SK-N-DZ (cell line): ENCODE results near the gene INAVA.
"Not testable (repeated sequence)": the region's sequence is repeated elsewhere in the genome, so short reads cannot be mapped to it uniquely, and the experiment has no call there.

Experiments used
- DNase-seq: peaks from one replicate; pipeline ENCODE4 v3.0.0-alpha.2; 2015; ENCODE audit warnings: low spot score

Gene INAVA

DNA sequence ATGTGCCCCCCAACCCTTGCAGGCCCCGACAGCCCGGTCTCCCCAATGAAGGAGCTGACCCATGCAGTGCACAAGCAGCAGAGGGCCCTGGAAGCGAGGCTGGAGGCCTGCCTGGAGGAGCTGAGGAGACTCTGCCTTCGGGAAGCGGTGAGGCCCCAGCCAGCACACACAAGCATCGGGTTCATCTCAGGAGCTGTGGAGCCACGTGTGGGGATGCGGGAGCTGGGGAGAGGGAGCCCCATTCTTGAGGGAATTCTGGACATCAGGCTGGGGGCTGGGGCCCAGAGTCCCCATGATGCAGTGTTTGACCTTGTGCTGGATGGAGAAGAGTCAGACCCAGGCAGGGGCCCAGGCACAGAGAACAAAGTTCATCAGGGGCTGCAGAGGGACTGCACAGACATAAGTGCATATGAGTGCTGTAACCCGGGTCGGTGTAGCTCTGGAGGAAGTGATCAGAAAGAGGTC is 4.8 kb downstream of the INAVA start:
- no peak for DNase-seq

DNA sequence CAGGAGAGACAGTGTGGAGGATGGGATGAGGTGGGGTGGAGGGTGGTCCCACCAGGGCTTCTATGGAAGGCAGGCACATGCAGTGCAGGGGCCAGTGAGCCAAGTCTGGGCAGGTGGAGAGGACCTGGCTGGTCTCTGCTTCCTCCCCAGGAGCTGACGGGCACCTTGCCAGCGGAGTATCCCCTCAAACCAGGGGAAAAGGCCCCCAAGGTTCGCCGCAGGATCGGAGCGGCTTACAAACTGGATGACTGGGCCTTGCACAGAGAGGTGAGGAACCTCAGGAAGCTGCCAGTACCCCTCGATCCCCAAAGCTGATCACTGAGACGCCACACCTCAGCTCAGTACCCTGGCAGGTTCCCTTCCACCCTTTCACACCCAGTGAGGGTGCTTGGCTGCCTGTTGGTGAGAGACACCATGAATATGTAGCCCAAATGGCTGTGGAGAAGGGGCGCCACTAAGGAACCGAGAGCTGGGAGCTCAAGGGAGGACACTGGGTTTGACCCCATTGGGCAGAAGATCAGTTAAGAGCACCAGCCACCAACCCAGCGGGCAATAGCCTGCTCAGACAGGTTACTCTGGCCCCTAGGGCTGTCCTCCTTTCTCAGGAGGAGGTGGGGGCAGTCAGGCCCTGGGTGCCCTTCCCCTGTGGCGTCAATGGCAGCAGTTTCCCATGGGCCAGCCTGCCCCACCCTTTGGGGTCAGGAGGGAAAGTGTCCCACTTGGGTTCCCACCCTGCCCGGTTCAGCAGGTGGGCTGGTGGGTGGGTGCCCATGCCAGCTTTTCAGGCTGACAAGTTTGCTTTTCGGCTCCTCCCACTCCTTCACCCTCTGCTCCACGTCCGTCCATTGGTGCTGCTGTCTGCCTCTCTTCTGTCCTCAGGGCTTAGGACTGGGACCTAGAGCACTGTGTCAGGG is 5.5 kb downstream of the INAVA start:
- no peak for DNase-seq

DNA sequence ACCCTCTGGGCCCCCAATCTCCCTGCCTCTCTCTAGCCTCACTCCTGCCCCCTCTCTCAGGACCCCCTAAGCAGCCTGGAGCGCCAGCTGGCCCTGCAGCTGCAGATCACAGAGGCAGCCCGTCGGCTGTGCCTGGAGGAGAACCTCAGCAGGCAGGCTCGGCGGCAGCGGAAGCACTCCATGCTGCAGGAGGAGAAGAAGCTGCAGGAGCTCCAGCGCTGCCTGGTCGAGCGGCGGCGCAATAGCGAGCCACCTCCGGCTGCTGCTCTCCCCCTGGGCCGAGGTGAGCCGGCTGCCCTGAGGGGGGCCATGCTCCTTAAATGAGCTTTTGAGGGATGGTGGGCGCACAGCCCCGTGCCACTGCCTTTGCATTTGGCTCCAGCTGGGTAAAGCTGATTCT is 6.2 kb downstream of the INAVA start:
- DNase-seq, result no peak

DNA sequence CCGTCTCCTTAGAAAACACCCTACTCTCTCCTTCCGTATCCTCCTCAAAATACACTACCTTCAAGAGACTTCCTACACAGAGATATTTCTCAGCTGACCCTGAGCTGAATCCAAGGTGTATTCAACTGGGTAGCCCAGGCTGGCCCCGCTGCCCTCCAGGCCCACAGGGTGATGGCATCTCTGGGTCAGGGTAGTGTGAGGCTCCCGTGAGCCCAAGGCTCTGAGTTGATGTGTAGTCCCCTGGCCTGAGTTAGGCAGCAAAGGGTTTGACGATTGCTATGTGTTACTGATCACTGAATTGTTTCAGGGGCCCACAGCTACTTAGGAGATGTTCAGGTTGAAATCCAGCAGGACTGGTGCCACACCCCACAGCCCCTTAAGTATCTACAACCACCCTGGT is 6.7 kb downstream of the INAVA start:
- DNase-seq, result no peak

DNA sequence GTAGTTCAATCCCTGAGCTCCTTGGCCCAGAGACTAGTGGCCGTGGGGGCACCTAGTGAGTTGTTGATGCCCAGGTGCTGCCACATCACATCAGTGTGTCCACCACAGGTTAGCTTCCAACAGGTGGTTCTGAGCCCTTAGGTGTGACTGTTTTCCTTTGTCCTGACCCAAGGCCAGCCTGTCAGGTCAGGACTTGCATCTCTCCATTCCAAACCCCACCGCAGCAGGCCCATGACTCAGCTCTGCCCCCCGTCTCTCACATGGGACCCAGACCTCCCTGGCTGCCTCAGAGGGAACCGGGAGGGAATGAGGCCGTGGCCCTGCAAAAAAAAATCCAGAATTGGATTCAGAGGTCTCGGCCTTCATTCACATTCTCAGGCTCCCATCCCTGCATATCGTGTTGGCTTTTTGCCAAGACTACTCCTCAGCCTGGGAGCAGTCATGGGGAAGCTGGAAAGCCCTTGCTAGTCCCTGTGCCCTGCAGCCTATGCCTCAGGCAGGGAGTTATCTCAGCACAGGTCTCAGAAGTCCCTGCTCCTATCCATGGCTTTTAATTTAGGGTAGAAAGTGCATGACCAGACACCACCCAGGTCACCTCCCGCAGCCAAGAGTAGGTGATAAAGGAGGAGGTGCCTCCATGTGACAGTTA is 7.2 kb downstream of the INAVA start:
- no peak for DNase-seq

DNA sequence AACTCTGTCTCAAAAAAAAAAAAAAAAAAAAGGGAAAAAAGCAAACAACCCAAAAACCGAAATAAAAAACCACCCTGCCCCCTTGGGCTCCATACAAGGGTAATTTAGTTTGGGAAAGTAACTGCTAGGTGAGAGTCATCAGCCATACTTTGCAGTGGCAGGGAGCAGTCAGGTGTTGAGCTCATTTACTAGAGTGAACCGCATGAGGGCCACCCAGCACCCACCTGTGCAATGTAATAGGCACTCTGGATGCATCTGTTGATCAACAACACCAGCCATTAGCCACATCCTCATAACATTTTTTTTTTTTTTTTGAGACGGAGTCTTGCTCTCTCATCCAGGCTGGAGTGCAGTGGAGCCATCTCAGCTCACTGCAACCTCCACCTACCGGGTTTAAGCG is 9.1 kb downstream of the INAVA start:
- no peak for DNase-seq

DNA sequence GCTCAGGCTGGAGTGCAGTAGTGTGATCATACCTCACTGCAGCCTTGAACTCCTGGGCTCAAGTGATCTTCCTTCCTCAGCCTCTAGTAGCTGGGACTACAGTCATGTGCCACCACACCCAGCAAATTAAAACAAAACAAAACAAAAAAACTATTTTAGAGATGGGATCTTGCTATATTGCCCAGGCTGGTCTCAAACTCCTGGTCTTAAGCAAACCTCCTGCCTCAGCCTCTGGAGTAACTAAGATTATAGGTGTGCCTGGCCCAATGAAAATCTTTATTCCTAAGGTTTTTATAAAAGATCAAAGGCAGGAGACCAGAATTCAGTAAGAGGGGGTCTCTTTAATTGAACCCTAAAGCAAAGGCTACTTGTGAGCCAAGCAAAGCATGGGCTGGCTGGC is 10.1 kb downstream of the INAVA start:
- no peak for DNase-seq

DNA sequence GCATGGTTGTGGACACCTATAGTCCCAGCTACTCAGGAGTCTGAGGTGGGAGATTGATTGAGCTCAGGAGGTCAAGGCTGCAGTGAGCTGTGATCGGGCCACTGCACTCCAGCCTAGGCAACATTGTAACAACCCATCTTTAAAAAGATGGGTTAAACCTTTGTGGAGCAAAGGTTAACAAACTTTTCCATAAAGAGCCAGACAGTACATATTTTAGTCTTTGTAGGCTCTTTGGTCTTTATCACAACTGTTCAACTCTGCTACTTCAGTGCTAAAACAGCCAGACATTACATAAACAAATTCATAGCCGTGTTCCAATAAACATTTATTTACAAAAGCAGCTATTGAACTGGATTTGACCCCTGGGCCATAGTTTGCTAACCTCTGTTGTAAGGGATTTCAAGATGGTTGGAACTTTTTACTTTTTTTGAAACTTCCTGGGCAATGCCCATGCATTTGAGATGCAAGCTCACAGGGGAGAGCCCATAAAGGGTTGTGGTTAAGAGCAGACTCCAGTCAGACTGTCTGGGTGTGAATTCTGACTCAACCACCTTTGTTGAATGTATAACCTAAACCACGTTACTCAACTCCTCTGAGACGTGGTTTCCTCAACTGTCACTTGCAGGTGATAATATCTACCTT is 10.8 kb downstream of the INAVA start:
- no peak for DNase-seq

DNA sequence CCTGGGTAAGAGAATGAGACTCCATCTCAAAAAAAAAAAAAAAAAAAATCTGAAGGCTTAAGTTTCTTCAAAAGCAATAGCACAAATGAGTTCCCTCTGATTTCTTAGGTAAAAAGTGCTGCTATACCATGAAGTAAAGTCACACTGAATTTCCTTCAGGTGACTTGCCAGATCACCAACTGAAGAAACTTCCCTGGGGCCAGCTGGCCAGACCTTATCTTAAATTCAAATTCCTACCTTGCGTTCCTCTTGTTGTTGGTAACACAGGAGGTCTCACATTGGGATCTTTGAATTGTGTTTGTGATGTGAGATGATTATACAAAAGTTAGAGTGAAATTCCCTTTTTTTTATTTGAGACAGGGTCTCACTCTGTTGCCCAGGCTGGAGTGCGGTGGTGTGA is 11.8 kb downstream of the INAVA start:
- DNase-seq, result no peak

DNA sequence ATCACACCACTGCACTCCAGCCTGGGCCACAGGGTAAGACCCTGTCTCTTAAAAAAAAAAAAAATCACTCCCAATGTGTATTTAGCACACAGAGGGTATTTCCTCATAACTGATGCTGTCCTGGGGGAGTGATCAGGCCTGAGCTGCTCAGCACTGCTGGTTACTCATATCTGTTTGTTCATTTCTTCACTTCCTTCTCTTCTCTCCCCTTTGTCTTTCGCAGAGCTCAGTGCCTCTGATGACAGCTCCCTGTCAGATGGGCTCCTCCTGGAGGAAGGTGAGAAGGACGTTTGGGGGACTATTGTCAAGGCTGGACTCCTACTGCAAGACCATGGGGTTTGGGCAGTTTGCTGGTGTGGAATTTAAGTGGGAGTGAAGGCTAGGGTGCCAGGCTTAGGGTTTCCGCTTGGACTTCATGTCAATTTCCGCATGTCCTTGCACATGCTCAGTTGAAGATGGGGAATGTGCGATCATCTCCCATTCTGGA is 13.0 kb downstream of the INAVA start:
- no peak for DNase-seq

DNA sequence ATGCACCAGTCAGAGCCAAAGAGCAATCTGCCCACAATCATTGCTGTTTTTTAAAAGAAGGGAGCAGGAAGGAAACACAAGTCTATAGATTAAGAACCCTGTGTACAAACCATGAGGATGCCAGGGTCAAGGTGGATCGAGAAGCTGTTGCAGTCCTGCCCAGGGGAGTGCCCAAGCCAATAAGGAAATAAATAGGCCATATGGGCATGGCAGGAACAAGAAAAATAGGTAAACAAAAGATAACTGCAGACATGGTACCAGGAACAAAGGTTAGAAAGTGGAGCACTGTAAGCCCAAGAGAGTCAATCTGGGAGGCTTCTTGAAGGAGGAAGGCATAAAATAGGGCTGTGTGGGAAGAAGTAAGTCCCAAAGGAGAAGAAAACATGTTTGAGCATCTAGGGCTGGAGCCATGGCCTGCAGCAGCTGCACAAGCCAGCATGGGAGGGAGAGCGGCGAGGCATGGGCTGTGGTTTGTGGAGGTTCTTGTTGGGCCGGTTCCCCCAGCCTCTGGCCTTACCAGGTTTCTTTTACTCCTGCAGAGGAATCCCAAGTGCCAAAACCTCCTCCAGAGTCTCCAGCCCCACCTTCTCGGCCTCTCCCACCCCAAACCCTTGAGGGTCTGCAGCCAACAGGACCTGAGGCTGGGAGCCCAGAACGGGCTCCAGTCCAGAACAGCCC is 13.6 kb downstream of the INAVA start:
- no peak for DNase-seq

DNA sequence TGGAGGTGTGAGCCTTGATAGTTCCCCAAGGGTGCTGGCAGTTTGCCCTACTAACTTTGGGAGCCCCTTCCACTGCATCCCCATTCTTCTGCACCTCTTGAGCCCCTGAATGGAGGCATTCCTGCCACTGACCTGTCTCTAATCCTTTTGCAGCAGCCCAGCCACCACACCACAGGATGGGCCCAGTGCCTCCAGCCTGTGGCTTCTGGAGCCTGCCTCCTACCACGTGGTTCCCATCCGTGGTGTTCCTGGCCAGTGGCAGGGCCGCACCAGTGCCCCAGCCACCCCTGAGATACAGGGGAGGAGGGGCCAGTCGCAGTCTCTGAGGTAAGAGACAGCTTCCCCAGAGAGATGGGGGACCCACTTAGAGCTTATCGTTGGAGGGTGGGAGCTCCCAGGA is 14.4 kb downstream of the INAVA start:
- no peak for DNase-seq

DNA sequence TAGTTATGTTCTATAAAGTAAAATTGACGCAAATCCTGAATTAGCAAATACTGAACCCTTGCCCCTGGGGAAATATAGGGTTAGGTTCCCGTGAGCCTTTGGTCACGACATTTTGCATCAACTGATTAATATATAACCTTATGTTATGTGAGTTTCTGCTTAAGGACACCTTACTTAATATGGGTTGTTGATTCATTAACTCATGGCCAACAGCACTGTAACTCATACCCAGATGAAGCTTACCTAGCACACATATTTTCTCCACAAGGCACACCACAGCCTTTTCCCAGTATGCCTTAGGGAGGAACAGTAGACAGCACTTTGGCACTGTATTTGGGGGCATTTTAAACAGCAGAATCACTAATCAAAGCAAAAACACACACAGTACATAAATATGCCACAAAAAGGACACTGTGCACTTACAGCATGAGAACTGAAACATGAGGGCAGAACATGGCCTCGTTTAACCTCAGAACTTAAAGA is 15.1 kb downstream of the INAVA start:
- no peak for DNase-seq

DNA sequence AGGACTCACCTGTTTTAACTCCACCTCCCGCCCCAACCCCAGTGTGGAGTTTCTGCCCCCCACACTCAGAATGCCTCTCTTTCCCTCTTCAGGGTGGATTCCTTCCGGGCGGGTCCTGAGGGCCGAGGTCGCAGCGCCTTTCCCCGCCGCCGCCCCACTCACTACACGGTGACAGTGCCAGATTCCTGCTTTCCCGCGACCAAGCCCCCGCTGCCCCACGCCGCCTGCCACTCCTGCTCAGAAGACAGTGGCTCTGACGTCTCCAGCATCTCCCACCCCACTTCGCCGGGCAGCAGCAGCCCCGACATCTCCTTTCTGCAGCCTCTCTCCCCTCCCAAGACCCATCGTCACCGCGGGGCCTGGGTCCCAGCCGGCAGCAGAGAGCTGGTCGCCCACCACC is 16.7 kb downstream of the INAVA start:
- DNase-seq, result no peak

DNA sequence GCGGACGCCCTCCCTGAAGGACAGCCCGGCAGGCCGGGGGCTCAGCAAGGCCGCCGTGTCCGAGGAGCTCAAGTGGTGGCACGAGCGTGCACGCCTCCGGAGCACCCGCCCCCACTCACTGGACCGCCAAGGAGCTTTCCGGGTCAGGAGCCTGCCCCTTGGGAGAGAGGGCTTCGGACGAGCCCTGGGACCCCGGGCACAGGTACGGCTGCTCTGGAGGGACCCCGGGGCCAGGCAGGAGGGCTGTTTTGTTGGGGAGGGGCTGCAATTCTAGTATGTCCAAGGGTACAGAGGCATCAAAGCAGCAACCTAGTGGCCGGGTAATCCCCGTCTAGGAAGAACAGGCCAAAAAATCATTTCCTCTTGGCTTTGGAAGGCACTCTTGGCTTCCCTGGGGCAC is 17.2 kb downstream of the INAVA start:
- DNase-seq, result not testable (repeated sequence)

DNA sequence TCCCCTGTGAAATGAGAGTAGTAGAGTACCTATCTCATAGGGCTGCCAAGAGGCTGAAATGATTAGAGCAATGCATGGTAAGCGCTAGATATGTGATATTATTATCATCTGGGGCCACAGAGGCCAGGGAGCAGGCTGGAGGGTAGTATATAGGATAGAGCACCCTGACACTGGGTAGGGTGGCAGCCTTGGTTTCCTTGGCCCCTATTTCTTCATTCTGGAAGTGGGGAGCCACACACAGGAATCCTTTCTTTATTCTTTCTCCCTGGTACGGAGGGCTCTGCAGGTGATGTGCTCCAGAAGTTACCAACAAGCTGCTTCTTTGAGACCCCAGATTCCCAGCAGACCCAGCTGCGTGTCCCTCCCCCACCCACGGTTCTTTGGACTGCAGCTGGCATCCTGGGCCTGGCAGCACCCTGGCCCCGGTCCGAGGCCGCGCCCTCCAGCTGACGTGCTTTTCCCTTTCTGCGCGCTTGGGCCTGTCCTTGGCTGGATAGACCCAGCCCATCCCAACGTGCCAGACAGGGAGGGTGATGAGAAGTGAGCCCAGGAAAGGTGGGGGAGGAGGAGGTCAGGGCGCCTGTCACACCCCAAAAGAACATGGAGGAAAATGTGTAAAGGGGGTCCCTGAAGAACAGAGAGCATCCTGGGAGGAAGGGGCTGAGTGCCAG is 18.2 kb downstream of the INAVA start:
- DNase-seq, result no peak

DNA sequence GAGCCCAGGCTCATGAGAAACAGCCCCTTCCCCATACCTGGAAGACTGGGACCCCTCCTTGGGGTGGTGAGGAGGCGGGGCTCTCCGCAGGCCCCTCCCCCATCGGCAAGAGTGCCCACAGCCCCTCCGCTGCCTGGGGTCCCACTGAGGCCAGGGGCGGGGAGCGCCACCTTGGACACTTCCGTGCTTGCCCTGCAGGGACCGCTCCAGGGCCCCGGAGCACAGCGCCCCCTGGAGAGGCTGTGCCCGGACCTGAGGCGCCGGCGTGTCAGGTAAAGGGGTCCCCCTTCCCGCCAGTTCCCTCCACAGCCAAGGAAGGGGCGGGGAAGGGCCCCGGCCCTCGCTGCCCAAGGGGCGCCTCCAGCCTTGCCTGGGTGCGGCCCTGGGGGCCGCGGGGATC is 21.5 kb downstream of the INAVA start:
- no peak for DNase-seq

DNA sequence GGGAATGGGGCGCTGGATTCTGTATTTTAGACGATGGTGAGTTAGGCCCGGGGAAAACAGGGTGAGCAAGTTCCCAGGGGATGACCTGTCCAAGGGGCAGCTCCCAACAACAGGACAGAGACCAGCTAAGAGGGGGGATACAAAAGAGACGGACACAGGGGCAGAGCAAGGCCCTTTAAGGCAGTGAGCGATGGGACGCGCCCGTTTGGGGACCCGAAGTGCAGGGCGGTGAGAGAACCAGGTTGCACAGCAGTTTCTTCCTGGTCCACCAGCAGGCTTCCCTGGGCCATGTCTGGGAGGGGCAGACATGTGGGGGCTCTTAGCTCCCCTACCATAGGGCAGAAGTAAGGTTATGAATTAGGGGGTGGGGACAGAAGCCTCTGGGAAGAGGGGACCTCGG is 22.0 kb downstream of the INAVA start:
- DNase-seq, result no peak

DNA sequence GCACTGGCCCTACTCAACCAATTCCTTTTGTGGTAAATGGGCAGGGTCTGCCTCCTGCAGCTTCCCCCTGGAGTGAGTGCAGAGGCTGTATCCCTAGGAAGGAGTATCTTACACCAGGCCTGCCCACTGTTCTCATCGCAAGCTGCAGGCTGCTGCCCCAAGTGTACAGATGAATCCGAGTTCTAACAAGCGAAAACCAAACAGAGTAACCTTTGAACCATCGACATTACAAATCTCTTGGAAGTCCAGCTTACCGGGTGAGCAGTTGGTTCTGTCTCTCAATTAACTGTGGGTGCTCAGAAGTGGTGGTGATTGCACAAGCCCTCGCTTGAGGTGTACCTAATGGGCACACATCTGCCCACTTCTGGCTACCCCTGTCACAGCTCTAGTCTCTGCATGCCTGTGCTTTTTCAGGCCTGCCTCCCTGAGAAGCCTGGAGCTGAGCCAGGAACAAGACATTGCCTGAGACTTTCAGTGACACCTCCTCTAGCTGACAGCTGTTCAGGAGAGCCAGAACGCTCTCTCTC is 22.7 kb downstream of the INAVA start:
- no peak for DNase-seq

DNA sequence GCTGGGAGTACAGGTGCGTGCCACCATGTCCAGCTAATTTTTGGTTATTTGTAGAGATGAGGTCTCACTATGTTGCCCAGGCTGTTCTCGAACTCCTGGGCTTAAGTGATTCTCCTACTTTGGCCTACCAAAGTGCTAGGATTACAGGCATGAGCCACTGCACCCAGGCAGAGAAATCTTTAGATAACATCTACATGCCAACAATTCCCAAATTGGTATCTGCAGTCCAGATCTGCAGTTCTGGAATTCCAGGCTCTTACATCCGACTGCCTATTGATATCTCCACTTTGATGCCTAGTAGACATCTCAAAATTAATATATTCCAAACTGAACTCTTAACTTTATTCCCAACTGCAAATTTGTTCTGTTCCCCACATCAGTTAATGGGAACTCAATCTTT is 23.3 kb downstream of the INAVA start:
- DNase-seq, result no peak

DNA sequence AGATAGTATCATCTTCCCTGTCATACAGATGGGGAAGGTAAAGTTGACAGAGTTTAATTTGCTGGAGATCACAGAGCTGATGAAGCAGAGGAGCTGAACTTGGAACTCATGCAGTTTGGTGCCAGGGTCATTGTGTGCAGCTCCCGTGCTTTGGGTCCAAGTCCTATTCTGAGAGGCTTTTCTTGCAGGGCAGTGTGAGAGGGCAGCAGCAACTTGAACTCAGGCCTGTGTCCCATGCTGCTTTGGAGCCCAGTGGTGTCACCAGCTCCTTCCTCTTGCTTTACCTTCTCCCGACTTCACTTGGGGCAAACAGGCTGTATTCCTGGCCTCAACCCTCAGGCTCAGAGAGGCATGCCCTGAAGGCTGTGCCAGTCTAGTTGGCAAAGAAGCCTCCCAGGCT is 24.7 kb downstream of the INAVA start:
- no peak for DNase-seq
